Fibroblast of mammary gland (primary cell): Measurements from ENCODE around the gene ZNF598.
"Not testable (repeated sequence)": the region's sequence is repeated elsewhere in the genome, so short reads cannot be mapped to it uniquely, and the experiment has no call there.

Source experiments
- DNase-seq: peaks from one replicate; pipeline ENCODE4 v3.0.0-alpha.2; 2010; ENCODE audit warnings: low read depth
- H3K4me3 ChIP-seq: 2 replicates; pipeline ENCODE4 v1.5.1; 2011; ENCODE audit warnings: low read depth, mild to moderate bottlenecking, low read length, moderate library complexity; ENCODE audit not compliant: control insufficient read depth
- TF ChIP-seq, protein P1 (sequence below): conservative IDR thresholded peaks from 2 replicates; pipeline ENCODE4 v1.5.1; 2011; ENCODE audit warnings: low read depth, low read length, inconsistent platforms; ENCODE audit not compliant: control insufficient read depth, insufficient read depth

ZNF598 gene

DNA sequence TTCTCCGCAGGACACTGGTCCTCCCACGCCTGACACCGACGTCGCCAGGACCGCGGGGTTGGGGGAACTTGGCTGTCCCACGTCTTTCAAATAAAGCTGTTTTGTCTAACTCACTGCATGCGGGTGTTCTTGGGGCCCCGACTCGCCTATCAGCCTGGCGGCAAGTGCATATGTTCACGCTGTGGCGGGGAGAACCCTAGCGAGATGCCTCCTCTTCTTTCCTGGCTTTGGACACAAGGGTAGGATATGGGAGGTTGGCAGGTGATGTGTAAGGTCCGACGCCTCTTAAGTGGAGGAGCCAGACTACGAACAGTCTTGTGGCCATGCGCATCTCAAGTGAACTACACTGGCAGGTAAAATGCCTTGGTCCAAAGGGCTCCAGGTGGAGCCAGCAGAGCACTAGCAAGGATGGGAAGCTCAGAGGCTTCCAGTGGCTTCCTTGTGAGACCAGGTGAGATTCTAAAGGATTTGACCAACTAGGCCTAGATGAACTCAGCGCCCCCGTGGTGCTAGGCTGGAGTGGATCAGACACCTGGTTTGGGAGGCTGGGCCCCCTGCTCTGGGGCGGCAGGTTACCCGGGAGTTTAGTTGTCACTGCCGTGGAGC is 44.1 kb downstream of the ZNF598 start:
- TF ChIP-seq, protein P1, sequence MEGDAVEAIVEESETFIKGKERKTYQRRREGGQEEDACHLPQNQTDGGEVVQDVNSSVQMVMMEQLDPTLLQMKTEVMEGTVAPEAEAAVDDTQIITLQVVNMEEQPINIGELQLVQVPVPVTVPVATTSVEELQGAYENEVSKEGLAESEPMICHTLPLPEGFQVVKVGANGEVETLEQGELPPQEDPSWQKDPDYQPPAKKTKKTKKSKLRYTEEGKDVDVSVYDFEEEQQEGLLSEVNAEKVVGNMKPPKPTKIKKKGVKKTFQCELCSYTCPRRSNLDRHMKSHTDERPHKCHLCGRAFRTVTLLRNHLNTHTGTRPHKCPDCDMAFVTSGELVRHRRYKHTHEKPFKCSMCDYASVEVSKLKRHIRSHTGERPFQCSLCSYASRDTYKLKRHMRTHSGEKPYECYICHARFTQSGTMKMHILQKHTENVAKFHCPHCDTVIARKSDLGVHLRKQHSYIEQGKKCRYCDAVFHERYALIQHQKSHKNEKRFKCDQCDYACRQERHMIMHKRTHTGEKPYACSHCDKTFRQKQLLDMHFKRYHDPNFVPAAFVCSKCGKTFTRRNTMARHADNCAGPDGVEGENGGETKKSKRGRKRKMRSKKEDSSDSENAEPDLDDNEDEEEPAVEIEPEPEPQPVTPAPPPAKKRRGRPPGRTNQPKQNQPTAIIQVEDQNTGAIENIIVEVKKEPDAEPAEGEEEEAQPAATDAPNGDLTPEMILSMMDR, result no peak
- no peak for DNase-seq
- H3K4me3 ChIP-seq, result peak overlapping the region; percentile 95

DNA sequence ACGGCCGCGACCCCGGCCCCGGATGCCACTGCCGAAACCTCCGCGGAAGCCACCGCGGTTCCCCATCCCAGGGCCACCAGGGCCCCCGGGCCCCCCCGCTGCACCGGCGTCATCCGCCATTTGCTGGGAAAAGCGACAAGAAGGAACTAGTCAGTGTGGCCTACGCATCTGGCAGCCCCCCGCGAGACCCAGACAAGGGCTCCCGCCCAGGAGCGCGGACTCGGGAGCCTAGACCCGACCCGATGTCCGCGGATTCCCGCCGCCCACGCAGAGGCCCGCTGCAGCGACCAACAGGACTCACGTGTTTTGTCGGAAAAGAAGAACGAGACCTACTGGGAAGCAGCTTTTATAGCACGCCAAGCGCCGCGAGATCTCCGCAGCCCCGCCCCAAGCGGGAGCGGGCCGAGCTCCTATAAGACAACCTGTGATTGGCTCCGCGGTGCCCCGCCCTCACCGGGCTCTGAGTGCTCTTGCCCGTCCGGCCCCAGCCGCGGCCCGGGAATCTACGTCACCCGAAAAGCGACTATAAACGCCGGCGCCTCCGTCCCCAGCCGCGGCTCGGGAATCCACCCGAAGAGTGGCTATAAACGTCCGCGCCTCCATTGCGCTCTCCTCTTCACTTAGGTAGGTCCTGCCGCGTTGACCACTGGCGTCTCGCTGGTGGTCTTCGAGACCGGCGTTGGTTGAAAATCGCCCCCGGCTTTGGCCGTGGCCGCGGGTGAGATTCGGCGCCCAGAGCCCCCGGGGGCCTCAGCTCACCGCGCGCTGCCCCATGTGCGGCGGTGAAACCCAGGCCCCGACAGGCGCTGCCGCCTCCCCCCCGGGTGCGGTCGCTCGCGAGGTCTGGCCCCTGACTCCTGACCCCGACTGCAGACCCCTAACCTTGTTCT is 44.9 kb downstream of the ZNF598 start, which contains the start of gene RPS2:
Gene RPS2 (minus strand): TSS at position 321 of the 890 bp plus-strand sequence. CDS start 201 bp downstream, at position 120.
- DNase-seq, result peak; percentile 98
- peak within 1 kb of the TSS; percentile 95 for H3K4me3 ChIP-seq
- TF ChIP-seq, protein P1, result no peak

DNA sequence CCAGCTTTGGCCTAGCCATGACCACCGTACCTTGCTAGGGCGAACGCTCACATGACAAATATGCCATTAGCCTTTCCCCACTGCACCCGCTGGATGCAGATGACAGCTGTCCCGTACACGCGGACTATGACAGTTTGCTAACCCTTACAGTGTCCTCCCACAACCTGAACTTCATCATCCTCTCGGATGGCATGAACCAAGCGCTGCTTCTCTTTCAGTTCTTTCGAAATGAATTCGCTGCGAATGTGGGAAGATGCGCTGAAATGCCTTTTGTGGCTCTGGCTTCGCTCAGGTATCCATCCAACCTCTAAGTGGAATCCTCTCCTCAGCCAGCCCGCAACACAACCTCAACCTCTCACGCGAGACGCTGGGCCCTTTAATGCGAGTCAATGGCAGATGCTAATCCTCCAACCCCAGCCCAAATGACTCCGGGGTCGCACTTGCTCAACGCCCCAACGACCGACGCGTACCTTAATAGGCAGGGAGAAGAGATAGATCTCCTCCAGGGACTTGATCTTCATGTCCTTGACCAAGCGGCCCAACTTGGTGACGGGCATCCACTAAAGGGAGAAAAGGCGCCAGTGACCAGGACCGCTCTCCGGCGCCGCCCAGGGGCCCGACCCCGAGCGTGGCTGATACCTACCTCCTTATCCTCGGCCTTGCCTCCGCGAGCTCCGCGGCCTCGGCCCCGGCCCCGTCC is 45.7 kb downstream of the ZNF598 start:
- no peak for DNase-seq
- TF ChIP-seq, protein P1, result no peak
- H3K4me3 ChIP-seq, result peak overlapping the region; percentile 95

- peak overlapping the region; percentile 95 for H3K4me3 ChIP-seq
- not testable (repeated sequence) for DNase-seq
Observed at GRCh38 chr16:1962161-1963153, 47.2 kb downstream of the ZNF598 start.

- DNase-seq, result no peak
- H3K4me3 ChIP-seq, result no peak overlapping the region
- TF ChIP-seq, protein P1, result no peak
Observed at GRCh38 chr16:1961651-1962067, 48.0 kb downstream of the ZNF598 start.

- TF ChIP-seq, protein P1, result no peak
- peak; percentile 65 for DNase-seq
- peak overlapping the region; percentile 79 for H3K4me3 ChIP-seq
Observed at GRCh38 chr16:1960665-1961630, 48.7 kb downstream of the ZNF598 start.
